Right lobe of liver (tissue), 6 donors: ENCODE measurements around the gene TJP1. TPM values are rescaled to one million over a fixed set of nuclear protein-coding genes. Genes with fewer than 3 reads are reported as not detected.

Experiments
- ATAC-seq, 4 donors: fragments of 200-7000 bp; cut with Tn5 transposase; one replicate each; pipeline ENCODE4 v1.9.1; 2020; ENCODE audit warnings: mild to moderate bottlenecking in 4 of 4, moderate library complexity in 4 of 4
- DNase-seq, 3 donors: peaks; one replicate each; pipeline ENCODE4 v3.0.0-alpha.2; 2020
- H3K27ac ChIP-seq, 3 donors: fragments of 200-600 bp; one replicate each; pipeline ENCODE4 v1.8.0; 2022
- H3K27me3 ChIP-seq, 2 donors: fragments of 200-600 bp; one replicate each; pipeline ENCODE4 v1.8.0; 2022
- H3K36me3 ChIP-seq, 4 donors: fragments of 200-600 bp; sonication (generic) in 1 of 4; one replicate each; pipeline versions ENCODE4 v1.5.1 to v1.8.0; 2017 to 2022; ENCODE audit warnings: control low read depth in 1 of 4
- H3K4me1 ChIP-seq, 4 donors: fragments of 200-600 bp; sonication (generic) in 1 of 4; one replicate each; pipeline versions ENCODE4 v1.5.1 to v1.8.0; 2017 to 2022; ENCODE audit warnings: control low read depth in 1 of 4
- H3K4me3 ChIP-seq, 3 donors: fragments of 200-600 bp; one replicate each; pipeline ENCODE4 v1.8.0; 2022
- H3K9me3 ChIP-seq, 4 donors: fragments of 200-600 bp; sonication (generic) in 1 of 4; one replicate each; pipeline versions ENCODE4 v1.5.1 to v1.8.0; 2017 to 2022; ENCODE audit warnings: control low read depth in 1 of 4
- CTCF ChIP-seq, 4 donors: fragments of 200-600 bp in 3 of 4; fragments of 450-650 bp in 1 of 4; IDR thresholded peaks; one replicate each; pipeline versions ENCODE4 v1.5.1 to v1.8.0; 2016 to 2022; ENCODE audit warnings: antibody characterized with exemption in 4 of 4, mild to moderate bottlenecking in 2 of 4
- POLR2A ChIP-seq: fragments of 450-650 bp; IDR thresholded peaks from one replicate; pipeline ENCODE4 v1.6.1; 2017; ENCODE audit warnings: antibody characterized with exemption, mild to moderate bottlenecking
- WGBS: methylation state at CpG from one replicate; pipeline ENCODE4 v1.1.6; 2018; ENCODE audit warnings: low coverage, low lambda C conversion rate; ENCODE audit not compliant: insufficient coverage; ENCODE audit errors: missing lambda C conversion rate; 5-methylcytosine and 5-hydroxymethylcytosine counted together
- intact Hi-C, 2 donors: fragments of 100-400 bp; cut with DNase I; formaldehyde crosslinking; loops; one replicate each; pipeline versions ENCODE4 v1.11.2 to v1.14.1; 2022
- total RNA-seq, 6 experiments: library from RNA; depleted of rRNA in 2 of 6; stranded (reverse); fragments of >200 nt in 2 of 6; fragmentation: NEBNext Ultra II Directional in 3 of 6; extraction: Animal tissue kit (Norgen Biotek cat#: 25700) in 3 of 6; gene quantifications; one replicate each; pipeline versions ENCODE4 v1.1.0 to v1.2.4, GENCODE V29; 2016 to 2023
- donor health status: DM: no; HTN: yes; CAD: no.
- donor health status: DM: no; HTN: no; CAD: no.
- donor health status: DM: no; HTN: no; CAD: no.
- donor health status: DM: no; HTN: yes; CAD: no.
- donor health status: DM: no; HTN: yes; CAD: no.

The TJP1 gene
- total RNA-seq, 6 experiments from 2014 or later: 22.5 to 57.3 (median 35.9) TPM

GRCh38 chr15:29822684-29823459 lies 604 bp upstream of the TJP1 start:
- Histone ChIP-seq H3K9me3 (no peaks in the 10 kb centered on the region), H3K27me3 (no peaks in the 10 kb centered on the region), H3K36me3 (no peaks in the 10 kb centered on the region), H3K4me1 (peaks cover 0 to 15% (median 5%) of the 10 kb centered on the region in 4 donors), H3K4me3 (peak overlapping the region; percentile 74 to 92 (median 78)), H3K27ac (peak overlapping the region; percentile 86 to 98 (median 89))
- WGBS: under 1% methylated on average over 13 of the region's 31 CpGs
- intact Hi-C loops: no loop called here
- DNase-seq (peak; percentile 57 to 69 (median 64)), ATAC-seq (peak; percentile 39 to 54 (median 48))
- TF ChIP-seq POLR2A: no peak
- TF ChIP-seq CTCF (IDR thresholded peaks at IDR 0.05): no peak

- 0% methylated on average over 17 of the region's 79 CpGs for WGBS
- Histone ChIP-seq H3K9me3 (no peaks in the 10 kb centered on the region), H3K27me3 (no peaks in the 10 kb centered on the region), H3K4me1 (peaks cover 0 to 15% (median 5%) of the 10 kb centered on the region in 4 donors), H3K27ac (peak overlapping the region; percentile 86 to 98 (median 89)), H3K36me3 (no peaks in the 10 kb centered on the region), H3K4me3 (peak overlapping the region; percentile 74 to 92 (median 78))
- intact Hi-C loops: no loop called here
- TF ChIP-seq POLR2A (peak; percentile 23), CTCF (IDR thresholded peaks at IDR 0.05) (no peak)
- ATAC-seq (peak; percentile 58 to 76 (median 66)), DNase-seq (peak; percentile 77 to 80 (median 79))
These were observed 710 bp downstream of the TJP1 start for GRCh38 chr15:29821416-29822099.

- no peak for ATAC-seq
- no peak for DNase-seq
These were observed 1.7 kb downstream of the TJP1 start for GRCh38 chr15:29820394-29821154.

More at GRCh38 chr15:29820394-29821154, 1.7 kb downstream of the TJP1 start:
- intact Hi-C loops: no loop called here
- Histone ChIP-seq H3K4me1 (peaks cover 0 to 19% (median 8%) of the 10 kb centered on the region in 4 donors), H3K4me3 (peak overlapping the region; percentile 74 to 92 (median 78)), H3K27ac (peak overlapping the region; percentile 86 to 98 (median 89)), H3K9me3 (no peaks in the 10 kb centered on the region), H3K36me3 (no peaks in the 10 kb centered on the region), H3K27me3 (no peaks in the 10 kb centered on the region)
- WGBS: 4% methylated on average over 9 of the region's 9 CpGs
- TF ChIP-seq POLR2A: no peak
- TF ChIP-seq CTCF (IDR thresholded peaks at IDR 0.05): no peak
